Heart left ventricle (tissue), 13 donors: ENCODE results near the gene KDM4B.

Experiments
- CTCF ChIP-seq, 12 donors: fragments of 200-600 bp; sonication (generic) in 4 of 12; IDR thresholded peaks; one replicate each; pipeline versions ENCODE4 v1.5.0 to v1.8.0; 2018 to 2022; ENCODE audit warnings: antibody characterized with exemption in 12 of 12, mild to moderate bottlenecking in 5 of 12
- POLR2A ChIP-seq, 2 donors: fragments of 450-650 bp; IDR thresholded peaks; one replicate each; pipeline ENCODE4 v1.6.1; 2017; ENCODE audit warnings: antibody characterized with exemption in 2 of 2, mild to moderate bottlenecking in 2 of 2, moderate library complexity in 2 of 2
- donor health status: ischemic (EF 13 %, LVEDD 7.1; RV severe dilation, severe dysfunction).
- donor health status: DM: no; HTN: yes; CAD: no.
- donor health status: DM: no; HTN: no; CAD: no.
- donor health status: ischemic (EF 25% LVEDD 6.9; RV normal size, moderate dysfunction).
- donor health status: ischemic (EF 25% LVEDD 5.7; RV mildly dilated, moderate dysfunction).
- donor health status: ischemic (EF 35%, LVEDD 5.7; RV mildly dilated, moderate dysfunction).
- donor health status: nonischemic (EF 11% LVEDD 7.7; RV severe dilation, severe dysfunction).
- donor health status: DM: yes; HTN: yes; CAD: no.
- donor health status: PGD.
- donor health status: ischemic (EF 29% LVEDD 5.4; RV normal size, mild dysfunction).
- donor health status: nonischemic (EF 23%, LVEDD 6.1; RV moderate dilation, normal function).

- TF ChIP-seq CTCF (IDR thresholded peaks at IDR 0.05) = no peak
- no peak for TF ChIP-seq POLR2A (IDR thresholded peaks at IDR 0.05)
Observed at GRCh38 chr19:5150902-5151741, 182.2 kb downstream of the KDM4B start.
